HepG2 (cell line): ENCODE results near the gene MEA1. TPM values are rescaled to one million over a fixed set of nuclear protein-coding genes. Genes with fewer than 3 reads are reported as not detected.

Experiments
- ATAC-seq: fragments of 200-7000 bp; cut with Tn5 transposase; 3 replicates; pipeline ENCODE4 v1.9.1; 2020; ENCODE audit warnings: mild to moderate bottlenecking, moderate library complexity
- BruUV-seq: library from RNA; stranded (reverse); fragments of 400-500 nt; replicated peaks from 2 replicates; lab custom pipeline; 2021; lab: Mats Ljungman, UMichigan
- CTCF ChIA-PET: fragments of 300-600 bp; formaldehyde crosslinking; extraction: SDS; loops from one replicate; lab custom pipeline; 2021; ENCODE audit warnings: low total read pairs, inconsistent platforms, low intra/inter-chr PET ratio; lab: Yijun Ruan, JAX
- POLR2A ChIA-PET: fragments of 350-600 bp; sonication (Branson Sonifier 250); formaldehyde crosslinking; loops from one replicate; lab custom pipeline; 2020; ENCODE audit warnings: antibody characterized with exemption, inconsistent platforms; lab: Yijun Ruan, JAX
- DNase-seq: peaks from one replicate; pipeline ENCODE4 v3.0.0-alpha.2; 2015; ENCODE audit warnings: low spot score
- FAIRE-seq: peaks from 3 replicates; lab custom pipeline; 2011; peaks lifted over from hg19 to GRCh38; lab: Jason Lieb, UNC
- H2AFZ ChIP-seq: one replicate; pipeline ENCODE4 v1.6.1; 2011; ENCODE audit warnings: low read length, inconsistent platforms
- H3K27ac ChIP-seq: fragments of 300-600 bp; 3 replicates; pipeline ENCODE4 v1.8.0; 2011; ENCODE audit warnings: mixed run types, mild to moderate bottlenecking, mixed read lengths, low read length, inconsistent platforms; ENCODE audit not compliant: insufficient read depth; ENCODE audit errors: extremely low read length
- H3K27me3 ChIP-seq, 2 experiments: fragments of 200-600 bp in 1 of 2; 2 replicates in 1 of 2; 3 replicates in 1 of 2; pipeline versions ENCODE4 v1.6.0 to v1.8.0; 2011; ENCODE audit warnings: low read length in 2 of 2, mild to moderate bottlenecking in 2 of 2, moderate library complexity in 2 of 2, inconsistent platforms in 1 of 2; ENCODE audit not compliant: insufficient read depth in 2 of 2, control insufficient read depth in 1 of 2
- H3K36me3 ChIP-seq, 2 experiments: fragments of 200-600 bp in 1 of 2; replicated peaks in 1 of 2; 2 replicates in 1 of 2; 3 replicates in 1 of 2; pipeline versions ENCODE4 v1.5.1 to v1.8.0; 2011; ENCODE audit warnings: low read length in 2 of 2, inconsistent platforms in 1 of 2; ENCODE audit not compliant: insufficient read depth in 2 of 2, control insufficient read depth in 1 of 2
- H3K4me1 ChIP-seq: 2 replicates; pipeline ENCODE4 v1.5.1; 2012; ENCODE audit warnings: low read length, inconsistent platforms; ENCODE audit not compliant: insufficient read depth
- H3K4me2 ChIP-seq: 2 replicates; pipeline ENCODE4 v1.6.0; 2011; ENCODE audit warnings: low read depth, low read length, inconsistent platforms
- H3K4me3 ChIP-seq, 3 experiments: fragments of 200-600 bp in 1 of 3; sonication (generic), shearing (Covaris generic) in 1 of 3; replicated peaks in 1 of 3; 2 replicates each; pipeline ENCODE4 v1.5.1; 2011 to 2016; ENCODE audit warnings: low read length in 3 of 3, inconsistent platforms in 2 of 3, low read depth in 2 of 3, mild to moderate bottlenecking in 2 of 3, control low read depth in 1 of 3, mixed read lengths in 1 of 3; ENCODE audit not compliant: insufficient read depth in 1 of 3
- H3K79me2 ChIP-seq: one replicate; pipeline ENCODE4 v1.6.1; 2011; ENCODE audit warnings: low read length, inconsistent platforms; ENCODE audit not compliant: insufficient read depth
- H3K9ac ChIP-seq: 2 replicates; pipeline ENCODE4 v1.6.0; 2011; ENCODE audit warnings: mild to moderate bottlenecking, low read depth, low read length, inconsistent platforms; ENCODE audit not compliant: insufficient read depth
- H3K9me3 ChIP-seq: 2 replicates; pipeline ENCODE4 v1.5.1; 2012; ENCODE audit warnings: mild to moderate bottlenecking, low read length
- H4K20me1 ChIP-seq: 2 replicates; pipeline ENCODE4 v1.6.0; 2011; ENCODE audit warnings: inconsistent platforms, mild to moderate bottlenecking, low read length, moderate library complexity; ENCODE audit not compliant: insufficient read depth
- CREB1 ChIP-seq, 2 experiments: fragments of 450-650 bp in 1 of 2; IDR thresholded peaks; 2 replicates each; pipeline ENCODE4 v1.6.1; 2016 to 2017; ENCODE audit warnings: control low read depth in 1 of 2, mild to moderate bottlenecking in 1 of 2, missing compliant biosample characterization in 1 of 2, missing genetic modification characterization in 1 of 2
- ELF3 ChIP-seq: IDR thresholded peaks from 2 replicates; pipeline ENCODE4 v1.6.1; 2016; ENCODE audit warnings: missing genetic modification reagents, missing compliant biosample characterization
- NBN ChIP-seq: fragments of 450-650 bp; conservative IDR thresholded peaks from 2 replicates; pipeline ENCODE4 v1.6.1; 2017
- SAP130 ChIP-seq: IDR thresholded peaks from 2 replicates; pipeline ENCODE4 v1.6.1; 2016; ENCODE audit warnings: low read depth
- SNAPC2 ChIP-seq: sonication (generic); formaldehyde crosslinking; IDR thresholded peaks from 2 replicates; pipeline ENCODE4 v1.8.1; 2022; ENCODE audit warnings: mild to moderate bottlenecking, missing genetic modification reagents
- ZBTB7B ChIP-seq: sonication (generic); formaldehyde crosslinking; IDR thresholded peaks from 2 replicates; pipeline ENCODE4 v1.4.0; 2020; ENCODE audit warnings: missing genetic modification reagents
- ZFX ChIP-seq: sonication (generic); formaldehyde crosslinking; IDR thresholded peaks from 2 replicates; pipeline ENCODE4 v1.4.0; 2020; ENCODE audit warnings: mild to moderate bottlenecking, low read depth, missing genetic modification reagents, moderate library complexity
- ZNF124 ChIP-seq: sonication (generic); formaldehyde crosslinking; IDR thresholded peaks from 2 replicates; pipeline ENCODE4 v1.4.0; 2020; ENCODE audit warnings: missing genetic modification reagents
- ZNF207 ChIP-seq: fragments of 450-650 bp; IDR thresholded peaks from 2 replicates; pipeline ENCODE4 v1.6.1; 2016; ENCODE audit warnings: antibody characterized with exemption, borderline replicate concordance
- ZNF235 ChIP-seq: sonication (generic); formaldehyde crosslinking; IDR thresholded peaks from 2 replicates; pipeline ENCODE4 v1.8.1; 2023; ENCODE audit warnings: mild to moderate bottlenecking, missing genetic modification reagents, borderline replicate concordance
- ZNF292 ChIP-seq: sonication (generic); formaldehyde crosslinking; IDR thresholded peaks from 2 replicates; pipeline ENCODE4 v1.8.1; 2022; ENCODE audit warnings: mild to moderate bottlenecking, low read depth, missing genetic modification reagents, borderline replicate concordance
- ZNF350 ChIP-seq: sonication (generic); formaldehyde crosslinking; IDR thresholded peaks from 2 replicates; pipeline ENCODE4 v1.4.0; 2020; ENCODE audit warnings: mild to moderate bottlenecking, low read depth, missing genetic modification reagents, borderline replicate concordance
- ZNF543 ChIP-seq: sonication (generic); formaldehyde crosslinking; IDR thresholded peaks from 2 replicates; pipeline ENCODE4 v1.4.0; 2020; ENCODE audit warnings: mild to moderate bottlenecking, missing genetic modification reagents
- ZNF547 ChIP-seq: sonication (generic); formaldehyde crosslinking; IDR thresholded peaks from 2 replicates; pipeline ENCODE4 v1.5.1; 2020; ENCODE audit warnings: mild to moderate bottlenecking, missing genetic modification reagents
- ZNF558 ChIP-seq: sonication (generic); formaldehyde crosslinking; IDR thresholded peaks from 2 replicates; pipeline ENCODE4 v1.9.0; 2022; ENCODE audit warnings: mild to moderate bottlenecking, missing genetic modification reagents, borderline replicate concordance
- ZNF605 ChIP-seq: sonication (generic); formaldehyde crosslinking; IDR thresholded peaks from 2 replicates; pipeline ENCODE4 v1.8.0; 2022; ENCODE audit warnings: mild to moderate bottlenecking, missing genetic modification reagents
- ZNF792 ChIP-seq: IDR thresholded peaks from 2 replicates; pipeline ENCODE4 v1.6.1; 2016
- WGBS: methylation state at CpG from one replicate; pipeline ENCODE4 v1.1.6; 2017; ENCODE audit warnings: low lambda C conversion rate; 5-methylcytosine and 5-hydroxymethylcytosine counted together
- in situ Hi-C: cut with HindIII; loops from 2 replicates; pipeline ENCODE4 v1.10.0; 2017; ENCODE audit warnings: low pct_unique_long_range_greater_than_20kb; ENCODE audit not compliant: extremely low pct_ligation_motif_present
- intact Hi-C: fragments of 100-400 bp; cut with micrococcal nuclease; formaldehyde crosslinking; loops from one replicate; pipeline ENCODE4 v1.10.0; 2022; ENCODE audit not compliant: unreplicated experiment
- polyA plus RNA-seq, 8 experiments: library from polyadenylated mRNA; depleted of rRNA in 3 of 8; stranded (reverse) in 7 of 8; unstranded in 1 of 8; fragments of >200 nt; fragmentation: Illumina TruSeq in 4 of 8; extraction: Trizol in 4 of 8; gene quantifications; 2 replicates each; pipeline versions ENCODE4 v1.2.1 to v1.2.3, GENCODE V29; 2011 to 2016; ENCODE audit warnings: low read depth in 4 of 8, missing spikeins in 1 of 8, mixed read lengths in 1 of 8; ENCODE audit not compliant: insufficient read depth in 1 of 8
- total RNA-seq, 5 experiments: library from RNA; depleted of rRNA; stranded (reverse); fragments of >200 nt; fragmentation: Illumina TruSeq; extraction: Trizol; gene quantifications; 2 replicates each; pipeline ENCODE4 v1.2.3, GENCODE V29; 2016; ENCODE audit warnings: low read depth in 1 of 5
- TF ChIP-seq, protein P1 (sequence below): sonication (generic); formaldehyde crosslinking; IDR thresholded peaks from 2 replicates; pipeline ENCODE4 v1.4.0; 2020; ENCODE audit warnings: missing genetic modification reagents, borderline replicate concordance
- TF ChIP-seq, protein P2 (sequence below): sonication (generic); formaldehyde crosslinking; IDR thresholded peaks from 2 replicates; pipeline ENCODE4 v1.4.0; 2020; ENCODE audit warnings: mild to moderate bottlenecking, missing genetic modification reagents

The MEA1 gene
- total and polyA plus RNA-seq, 2 of the 13 experiments (the other 11 are each of a cell fraction or from before 2014, with no cell fraction given) = 75.6 to 86.2 TPM

DNA sequence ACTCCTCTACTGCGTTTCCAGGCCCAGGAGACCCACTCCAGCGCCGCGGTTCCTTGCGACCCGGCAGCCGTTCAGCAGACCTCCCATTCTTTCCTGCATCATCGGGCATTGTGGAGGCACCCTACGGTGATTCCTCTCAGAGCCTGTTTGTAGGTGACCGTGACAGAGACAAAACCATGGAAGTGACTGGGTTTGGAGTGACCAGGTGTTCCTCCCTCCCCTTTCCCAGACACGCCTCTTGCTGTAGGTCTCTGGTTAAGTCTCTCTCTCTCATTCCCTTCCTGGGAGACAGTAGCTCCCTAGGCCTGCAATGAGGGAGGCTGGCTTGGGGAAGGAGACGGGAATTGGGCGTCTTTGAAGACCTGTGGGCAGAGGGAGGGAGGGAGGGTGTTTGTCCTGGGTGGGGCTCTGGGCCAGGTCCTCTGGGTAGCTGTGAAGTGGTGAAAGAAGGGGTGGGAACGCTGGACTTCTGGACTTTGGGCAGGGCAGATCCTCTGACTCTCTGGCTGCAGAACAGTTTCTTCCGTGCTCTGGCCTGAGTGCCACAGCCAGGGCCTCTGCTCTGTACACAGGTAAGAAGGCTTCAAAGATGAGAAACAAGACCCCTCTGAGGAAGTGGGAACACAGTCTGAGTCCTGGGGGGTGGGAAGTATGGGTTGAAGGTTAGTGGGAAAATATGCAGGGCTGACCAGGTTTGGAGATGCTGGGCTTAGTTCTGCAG lies 46.4 kb upstream of the MEA1 start:
- H3K4me2 ChIP-seq = peak overlapping the region; percentile 90
- ChIA-PET CTCF (no interaction called here), POLR2A (interaction anchor here (0.6 to 3.3 kb wide), 50 partner anchors 11 to 318 kb away, joined by 3 to 103 read pairs (median 6); partner anchors contain the start of genes CNPY3, CUL9, DNPH1 and GNMT)
- no peaks in the 10 kb centered on the region for H4K20me1 ChIP-seq
- peaks cover 33% of the 10 kb centered on the region for H3K4me1 ChIP-seq
- no peaks in the 10 kb centered on the region; a peak in 1 of 5 replicates for H3K27me3 ChIP-seq
- ATAC-seq (peak; percentile 85), DNase-seq (peak; percentile 87), FAIRE-seq (peak; percentile 99)
- peak overlapping the region; percentile 91 for H3K27ac ChIP-seq
- peaks cover 3 to 41% of the 10 kb centered on the region in 2 experiments for H3K36me3 ChIP-seq
- whole genome bisulfite sequencing = 0% methylated on average over 6 of the region's 15 CpGs
- peak overlapping the region; percentile 83 for H3K9ac ChIP-seq
- H3K9me3 ChIP-seq = no peaks in the 10 kb centered on the region
- intact Hi-C loops (loop anchor here (1.0 to 2.0 kb wide), 2 partner anchors 45 to 159 kb away; partner anchors contain the start of gene KLHDC3), in situ Hi-C loops (no loop called here)
- no TSS peak for BruUV-seq
- peaks cover 35% of the 10 kb centered on the region for H3K79me2 ChIP-seq
- H3K4me3 ChIP-seq = peak overlapping the region; percentile 74 to 99 (median 93)
- no peak overlapping the region for H2AFZ ChIP-seq
- peak; percentile 71; the same call in 1 of the 2 replicates for TF ChIP-seq ZNF292 (CRISPR knock-in tag)
- TF ChIP-seq SAP130 = peak; percentile 86
- TF ChIP-seq ZNF350 (CRISPR knock-in tag) = peak; percentile 78; the same call in 1 of the 2 replicates
- TF ChIP-seq ZBTB7B (CRISPR knock-in tag) = peak; percentile 85; the same call in 1 of the 2 replicates
- TF ChIP-seq ZNF558 = no peak
- TF ChIP-seq ELF3 = peak; percentile 72
- no peak for TF ChIP-seq NBN
- TF ChIP-seq ZFX (CRISPR knock-in tag) = peak; percentile 80
- TF ChIP-seq CREB1 (IDR thresholded peaks at IDR 0.05) = no peak
- peak; percentile 72; the same call in 1 of the 2 replicates for TF ChIP-seq CREB1 (CRISPR knock-in tag; IDR thresholded peaks at IDR 0.05)
- TF ChIP-seq, protein P1, sequence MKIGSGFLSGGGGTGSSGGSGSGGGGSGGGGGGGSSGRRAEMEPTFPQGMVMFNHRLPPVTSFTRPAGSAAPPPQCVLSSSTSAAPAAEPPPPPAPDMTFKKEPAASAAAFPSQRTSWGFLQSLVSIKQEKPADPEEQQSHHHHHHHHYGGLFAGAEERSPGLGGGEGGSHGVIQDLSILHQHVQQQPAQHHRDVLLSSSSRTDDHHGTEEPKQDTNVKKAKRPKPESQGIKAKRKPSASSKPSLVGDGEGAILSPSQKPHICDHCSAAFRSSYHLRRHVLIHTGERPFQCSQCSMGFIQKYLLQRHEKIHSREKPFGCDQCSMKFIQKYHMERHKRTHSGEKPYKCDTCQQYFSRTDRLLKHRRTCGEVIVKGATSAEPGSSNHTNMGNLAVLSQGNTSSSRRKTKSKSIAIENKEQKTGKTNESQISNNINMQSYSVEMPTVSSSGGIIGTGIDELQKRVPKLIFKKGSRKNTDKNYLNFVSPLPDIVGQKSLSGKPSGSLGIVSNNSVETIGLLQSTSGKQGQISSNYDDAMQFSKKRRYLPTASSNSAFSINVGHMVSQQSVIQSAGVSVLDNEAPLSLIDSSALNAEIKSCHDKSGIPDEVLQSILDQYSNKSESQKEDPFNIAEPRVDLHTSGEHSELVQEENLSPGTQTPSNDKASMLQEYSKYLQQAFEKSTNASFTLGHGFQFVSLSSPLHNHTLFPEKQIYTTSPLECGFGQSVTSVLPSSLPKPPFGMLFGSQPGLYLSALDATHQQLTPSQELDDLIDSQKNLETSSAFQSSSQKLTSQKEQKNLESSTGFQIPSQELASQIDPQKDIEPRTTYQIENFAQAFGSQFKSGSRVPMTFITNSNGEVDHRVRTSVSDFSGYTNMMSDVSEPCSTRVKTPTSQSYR (CRISPR knock-in tag) = peak; percentile 45; the same call in 1 of the 2 replicates
- peak; percentile 15; the same call in 1 of the 2 replicates for TF ChIP-seq ZNF547 (CRISPR knock-in tag)
- TF ChIP-seq ZNF207 = no peak
- 0 out of 2 replicates have a peak, but pooled peaks have one; percentile 53 for TF ChIP-seq ZNF235 (CRISPR knock-in tag)
- peak; percentile 36; the same call in 1 of the 2 replicates for TF ChIP-seq ZNF605 (CRISPR knock-in tag)
- peak; percentile 65; the same call in 1 of the 2 replicates for TF ChIP-seq ZNF792
- TF ChIP-seq SNAPC2 = peak; percentile 90; the same call in 1 of the 2 replicates
- TF ChIP-seq ZNF124 (CRISPR knock-in tag) = peak; percentile 13
- TF ChIP-seq, protein P2, sequence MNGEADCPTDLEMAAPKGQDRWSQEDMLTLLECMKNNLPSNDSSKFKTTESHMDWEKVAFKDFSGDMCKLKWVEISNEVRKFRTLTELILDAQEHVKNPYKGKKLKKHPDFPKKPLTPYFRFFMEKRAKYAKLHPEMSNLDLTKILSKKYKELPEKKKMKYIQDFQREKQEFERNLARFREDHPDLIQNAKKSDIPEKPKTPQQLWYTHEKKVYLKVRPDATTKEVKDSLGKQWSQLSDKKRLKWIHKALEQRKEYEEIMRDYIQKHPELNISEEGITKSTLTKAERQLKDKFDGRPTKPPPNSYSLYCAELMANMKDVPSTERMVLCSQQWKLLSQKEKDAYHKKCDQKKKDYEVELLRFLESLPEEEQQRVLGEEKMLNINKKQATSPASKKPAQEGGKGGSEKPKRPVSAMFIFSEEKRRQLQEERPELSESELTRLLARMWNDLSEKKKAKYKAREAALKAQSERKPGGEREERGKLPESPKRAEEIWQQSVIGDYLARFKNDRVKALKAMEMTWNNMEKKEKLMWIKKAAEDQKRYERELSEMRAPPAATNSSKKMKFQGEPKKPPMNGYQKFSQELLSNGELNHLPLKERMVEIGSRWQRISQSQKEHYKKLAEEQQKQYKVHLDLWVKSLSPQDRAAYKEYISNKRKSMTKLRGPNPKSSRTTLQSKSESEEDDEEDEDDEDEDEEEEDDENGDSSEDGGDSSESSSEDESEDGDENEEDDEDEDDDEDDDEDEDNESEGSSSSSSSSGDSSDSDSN (CRISPR knock-in tag) = peak; percentile 72
- TF ChIP-seq ZNF543 = peak; percentile 66; the same call in 1 of the 2 replicates
